ENCODE measurements around the gene RIMS3. TPM values are rescaled to one million over a fixed set of nuclear protein-coding genes. Genes with fewer than 3 reads are reported as not detected.

RIMS3 gene
- polyA plus RNA-seq, 3 donors = 1.7 to 2.0 (median 1.9) TPM

- no peak for DNase-seq (ENCODE audit: low read depth in 3 of 3, low spot score in 2 of 3)
These were observed 6.5 kb downstream of the RIMS3 start for GRCh38 chr1:40658751-40659648.

GRCh38 chr1:40657046-40657445 is 8.4 kb downstream of the RIMS3 start:
- no peak for DNase-seq (ENCODE audit: low read depth in 3 of 3, low spot score in 2 of 3)

- no peak for DNase-seq (ENCODE audit: low read depth in 3 of 3, low spot score in 2 of 3)
These were observed 11.5 kb downstream of the RIMS3 start for GRCh38 chr1:40653851-40654537.

GRCh38 chr1:40652979-40653378 is 12.5 kb downstream of the RIMS3 start:
- no peak for DNase-seq (ENCODE audit: low read depth in 3 of 3, low spot score in 2 of 3)

GRCh38 chr1:40652468-40652867 is 13.0 kb downstream of the RIMS3 start:
- DNase-seq (ENCODE audit: low read depth in 3 of 3, low spot score in 2 of 3) = no peak

- DNase-seq (ENCODE audit: low read depth in 3 of 3, low spot score in 2 of 3) = no peak
These were observed 14.2 kb downstream of the RIMS3 start for GRCh38 chr1:40651138-40651857.

- DNase-seq (ENCODE audit: low read depth in 3 of 3, low spot score in 2 of 3) = no peak
These were observed 15.4 kb downstream of the RIMS3 start for GRCh38 chr1:40650075-40650474.

- no peak for DNase-seq (ENCODE audit: low read depth in 3 of 3, low spot score in 2 of 3)
These were observed 15.9 kb downstream of the RIMS3 start for GRCh38 chr1:40649592-40649930.

- DNase-seq (ENCODE audit: low read depth in 3 of 3, low spot score in 2 of 3) = no peak
These were observed 16.4 kb downstream of the RIMS3 start for GRCh38 chr1:40648928-40649591.

GRCh38 chr1:40648200-40648599 is 17.3 kb downstream of the RIMS3 start:
- no peak for DNase-seq (ENCODE audit: low read depth in 3 of 3, low spot score in 2 of 3)

- DNase-seq (ENCODE audit: low read depth in 3 of 3, low spot score in 2 of 3) = no peak
These were observed 19.2 kb downstream of the RIMS3 start for GRCh38 chr1:40646315-40646714.

GRCh38 chr1:40645118-40645680 is 20.3 kb downstream of the RIMS3 start:
- DNase-seq (ENCODE audit: low read depth in 3 of 3, low spot score in 2 of 3) = no peak

GRCh38 chr1:40641601-40642242 is 23.8 kb downstream of the RIMS3 start:
- DNase-seq (ENCODE audit: low read depth in 3 of 3, low spot score in 2 of 3) = no peak

GRCh38 chr1:40640314-40641076 is 25.0 kb downstream of the RIMS3 start:
- no peak for DNase-seq (ENCODE audit: low read depth in 3 of 3, low spot score in 2 of 3)

- no peak for DNase-seq (ENCODE audit: low read depth in 3 of 3, low spot score in 2 of 3)
These were observed 27.1 kb downstream of the RIMS3 start for GRCh38 chr1:40638097-40639036.

- DNase-seq (ENCODE audit: low read depth in 3 of 3, low spot score in 2 of 3) = no peak
These were observed 27.9 kb downstream of the RIMS3 start for GRCh38 chr1:40637470-40638007.

- DNase-seq (ENCODE audit: low read depth in 3 of 3, low spot score in 2 of 3) = no peak
These were observed 28.7 kb downstream of the RIMS3 start for GRCh38 chr1:40636777-40637176.
